BLaER1 treated with 17β-estradiol and CSF1 and Interleukin-3, amounts not matched to agents 10 nM and 100 nM (cell line): ENCODE results near the gene PLK5.

Experiments
- H3K27ac ChIP-seq, 11 experiments: shearing (Covaris generic); formaldehyde crosslinking; 2 replicates each; pipeline ENCODE4 v1.8.1; 2022
- H3K27me3 ChIP-seq, 11 experiments: shearing (Covaris generic); formaldehyde crosslinking; 2 replicates each; pipeline ENCODE4 v1.8.1; 2022
- H3K36me3 ChIP-seq, 11 experiments: shearing (Covaris generic); formaldehyde crosslinking; 2 replicates each; pipeline ENCODE4 v1.8.1; 2022
- H3K4me1 ChIP-seq, 10 experiments: shearing (Covaris generic); formaldehyde crosslinking; 2 replicates each; pipeline ENCODE4 v1.8.1; 2022
- H3K4me2 ChIP-seq, 11 experiments: shearing (Covaris generic); formaldehyde crosslinking; 2 replicates each; pipeline ENCODE4 v1.8.1; 2022
- H3K4me3 ChIP-seq, 10 experiments: shearing (Covaris generic); formaldehyde crosslinking; 2 replicates each; pipeline ENCODE4 v1.8.1; 2022
- H3K9ac ChIP-seq, 11 experiments: shearing (Covaris generic); formaldehyde crosslinking; 2 replicates each; pipeline ENCODE4 v1.8.1; 2022
- H3K9me3 ChIP-seq, 11 experiments: shearing (Covaris generic); formaldehyde crosslinking; replicated peaks in 1 of 11; 2 replicates each; pipeline ENCODE4 v1.8.1; 2022
- H4K20me1 ChIP-seq, 11 experiments: shearing (Covaris generic); formaldehyde crosslinking; 2 replicates each; pipeline ENCODE4 v1.8.1; 2022
- Cebpa-rat ChIP-seq, 11 experiments: shearing (Covaris generic); IDR thresholded peaks; 2 replicates each; pipeline ENCODE4 v1.8.1; 2022

Gene PLK5

DNA sequence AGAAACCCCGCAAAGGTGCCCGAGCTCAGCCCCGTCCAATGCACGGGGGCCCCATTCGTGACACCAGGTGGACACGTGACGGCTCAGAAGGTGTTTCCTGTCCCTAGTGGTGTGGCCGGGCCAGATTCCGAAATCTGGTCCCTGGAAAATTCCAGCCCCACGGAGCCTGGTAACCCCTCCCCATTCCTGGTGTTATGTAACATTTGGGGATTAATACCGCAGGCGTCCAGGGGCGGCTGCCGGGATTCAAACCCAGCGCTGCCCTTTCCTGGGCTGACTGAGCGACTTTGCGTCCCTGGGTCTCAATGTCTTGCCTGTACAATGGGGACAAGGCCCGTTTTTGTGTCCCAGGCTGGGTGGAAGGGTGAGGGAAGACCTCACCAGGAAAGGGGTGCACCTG lies 1.0 kb upstream of the PLK5 start:
- no peak overlapping the region; a peak in 1 of 22 replicates for H3K4me2 ChIP-seq
- TF ChIP-seq Cebpa-rat (IDR thresholded peaks at IDR 0.05) = no peak
- peaks cover 8 to 28% (median 21%) of the 10 kb centered on the region in 10 experiments for H3K4me1 ChIP-seq
- peaks cover 20 to 36% (median 30%) of the 10 kb centered on the region in 11 experiments; a peak in 20 of 22 replicates for H3K27me3 ChIP-seq
- 0 out of 22 replicates have a peak, but pooled peaks cover 0 to 4% (median 0%) of the 10 kb centered on the region in 11 experiments for H3K9me3 ChIP-seq
- H4K20me1 ChIP-seq = peaks cover 0 to 22% (median 0%) of the 10 kb centered on the region in 11 experiments; a peak in 2 of 22 replicates
- no peaks in the 10 kb centered on the region for H3K36me3 ChIP-seq
- H3K4me3 ChIP-seq = no peak overlapping the region
- H3K27ac ChIP-seq = no peak overlapping the region
- no peak overlapping the region for H3K9ac ChIP-seq

DNA sequence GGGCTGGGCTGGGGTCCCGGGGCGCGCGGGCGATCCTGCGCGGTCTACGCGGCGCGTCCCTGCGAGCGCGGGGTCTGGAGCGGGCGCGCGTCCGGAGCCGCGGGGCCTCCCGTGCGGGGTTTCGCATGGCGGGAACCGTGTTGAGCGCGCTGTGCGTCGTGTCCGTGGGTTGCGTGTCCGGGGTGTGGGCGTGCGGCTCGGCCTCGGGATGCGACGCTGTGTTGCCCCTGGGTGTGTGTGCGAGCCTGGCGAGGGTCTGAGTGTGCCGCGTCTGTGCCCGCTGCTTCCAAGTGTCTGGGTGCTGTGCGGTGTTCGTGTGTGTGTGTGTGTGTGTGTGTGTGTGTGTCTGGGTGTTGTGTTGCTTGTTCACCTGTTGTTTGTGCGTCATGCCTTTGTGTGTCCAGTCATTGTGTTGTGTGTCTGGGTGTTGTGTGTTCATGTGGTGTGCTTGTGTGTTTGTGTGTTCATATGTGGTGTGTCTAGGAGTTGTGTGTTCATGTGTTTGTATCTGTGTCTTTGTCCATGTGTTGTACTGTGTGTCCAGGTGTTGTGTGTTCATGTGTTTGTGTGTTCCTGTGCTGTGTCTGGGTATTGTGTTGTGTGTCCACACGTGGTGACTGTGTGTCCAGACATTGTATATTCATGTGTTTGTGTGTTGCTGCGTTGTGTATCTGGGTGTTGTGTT lies 552 bp downstream of the PLK5 start:
- H3K9me3 ChIP-seq = 0 out of 22 replicates have a peak, but pooled peaks cover 0 to 4% (median 0%) of the 10 kb centered on the region in 11 experiments
- no peak overlapping the region for H3K4me3 ChIP-seq
- H3K36me3 ChIP-seq = no peaks in the 10 kb centered on the region
- H3K4me2 ChIP-seq = no peak overlapping the region
- H4K20me1 ChIP-seq = peaks cover 0 to 30% (median 0%) of the 10 kb centered on the region in 11 experiments; a peak in 2 of 22 replicates
- H3K9ac ChIP-seq = no peak overlapping the region
- peaks cover 20 to 36% (median 30%) of the 10 kb centered on the region in 11 experiments; a peak in 20 of 22 replicates for H3K27me3 ChIP-seq
- H3K27ac ChIP-seq = no peak overlapping the region
- peaks cover 8 to 28% (median 21%) of the 10 kb centered on the region in 10 experiments for H3K4me1 ChIP-seq
- no peak for TF ChIP-seq Cebpa-rat (IDR thresholded peaks at IDR 0.05)

DNA sequence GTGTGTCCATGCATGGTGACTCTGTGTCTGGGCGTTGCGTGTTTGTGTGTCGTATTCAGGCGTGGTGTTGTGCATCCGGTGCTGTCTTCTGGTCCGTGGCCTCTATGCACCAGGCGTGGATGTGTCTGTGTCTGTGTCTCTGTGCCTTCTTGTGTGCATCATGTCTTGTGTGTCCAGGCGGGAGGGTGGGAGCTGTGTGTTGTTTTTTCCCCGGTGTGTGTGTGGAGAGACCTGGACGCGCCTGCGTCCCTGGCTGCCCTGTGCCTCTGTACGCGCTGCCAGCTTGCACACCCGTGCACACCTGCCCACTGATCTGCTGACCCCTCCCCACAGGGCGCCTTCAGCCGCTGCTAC lies 1.1 kb downstream of the PLK5 start:
- Histone ChIP-seq H3K9ac (no peak overlapping the region), H3K27me3 (peaks cover 20 to 36% (median 30%) of the 10 kb centered on the region in 11 experiments; a peak in 20 of 22 replicates), H3K36me3 (no peaks in the 10 kb centered on the region), H3K27ac (no peak overlapping the region), H3K4me3 (no peak overlapping the region), H3K4me2 (no peak overlapping the region), H4K20me1 (peaks cover 0 to 32% (median 0%) of the 10 kb centered on the region in 11 experiments; a peak in 2 of 22 replicates), H3K9me3 (0 out of 22 replicates have a peak, but pooled peaks cover 0 to 4% (median 0%) of the 10 kb centered on the region in 11 experiments), H3K4me1 (peaks cover 7 to 26% (median 20%) of the 10 kb centered on the region in 10 experiments)
- no peak for TF ChIP-seq Cebpa-rat (IDR thresholded peaks at IDR 0.05)

DNA sequence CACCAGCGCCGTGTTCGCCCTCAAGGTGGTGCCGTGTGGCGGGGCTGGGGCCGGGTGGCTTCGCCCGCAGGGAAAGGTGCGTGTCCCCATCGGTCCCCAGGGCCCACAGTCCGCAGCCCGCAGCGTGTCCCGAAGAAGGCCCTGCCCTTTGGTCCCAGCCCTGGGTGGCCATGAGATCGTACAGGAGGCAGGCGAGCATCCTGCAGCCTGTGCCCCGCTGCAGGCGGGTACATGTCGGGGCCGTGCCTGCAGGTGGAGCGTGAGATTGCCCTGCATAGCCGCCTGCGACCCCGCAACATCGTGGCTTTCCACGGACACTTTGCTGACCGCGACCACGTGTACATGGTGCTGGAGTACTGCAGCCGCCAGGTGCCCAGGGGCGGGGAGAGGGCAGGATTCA lies 1.5 kb downstream of the PLK5 start:
- Histone ChIP-seq H3K27ac (no peak overlapping the region), H3K4me3 (no peak overlapping the region), H3K9me3 (0 out of 22 replicates have a peak, but pooled peaks cover 0 to 4% (median 0%) of the 10 kb centered on the region in 11 experiments), H4K20me1 (peaks cover 0 to 32% (median 0%) of the 10 kb centered on the region in 11 experiments; a peak in 2 of 22 replicates), H3K4me1 (peaks cover 3 to 22% (median 16%) of the 10 kb centered on the region in 10 experiments), H3K27me3 (peaks cover 20 to 36% (median 30%) of the 10 kb centered on the region in 11 experiments; a peak in 20 of 22 replicates), H3K9ac (no peak overlapping the region), H3K36me3 (no peaks in the 10 kb centered on the region), H3K4me2 (no peak overlapping the region)
- TF ChIP-seq Cebpa-rat (IDR thresholded peaks at IDR 0.05) = no peak

DNA sequence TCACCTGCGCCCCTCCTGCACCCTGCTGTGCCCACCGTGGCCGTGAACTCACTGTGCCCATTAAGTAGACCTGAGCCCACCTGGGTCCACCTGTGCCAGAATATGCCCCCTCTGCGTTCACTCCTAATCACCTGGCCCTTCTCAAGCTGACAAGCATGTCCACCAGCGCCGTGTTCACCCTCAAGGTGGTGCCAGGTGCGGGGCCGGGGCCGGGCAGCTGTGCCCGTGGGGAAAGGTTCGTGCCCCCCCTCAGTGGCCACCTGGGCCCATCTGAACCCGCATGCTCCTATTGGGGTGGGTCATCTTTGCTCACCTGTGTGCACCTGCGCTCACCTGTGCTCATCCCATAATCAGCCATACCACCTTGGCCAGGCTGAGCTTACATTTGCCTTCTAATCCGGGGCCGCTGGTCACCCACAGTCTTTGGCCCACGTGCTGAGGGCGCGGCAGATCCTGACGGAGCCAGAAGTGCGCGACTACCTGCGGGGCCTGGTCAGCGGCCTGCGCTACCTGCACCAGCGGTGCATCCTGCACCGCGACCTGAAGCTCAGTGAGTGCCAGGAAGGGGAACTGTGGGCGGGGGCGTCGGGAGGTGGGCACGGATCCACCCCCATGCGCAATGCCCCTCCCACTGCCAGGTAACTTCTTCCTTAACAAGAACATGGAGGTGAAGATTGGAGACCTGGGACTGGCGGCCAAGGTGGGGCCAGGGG lies 2.3 kb downstream of the PLK5 start:
- peaks cover 20 to 36% (median 30%) of the 10 kb centered on the region in 11 experiments; a peak in 20 of 22 replicates for H3K27me3 ChIP-seq
- H3K27ac ChIP-seq = no peak overlapping the region
- 0 out of 22 replicates have a peak, but pooled peaks cover 0 to 4% (median 0%) of the 10 kb centered on the region in 11 experiments for H3K9me3 ChIP-seq
- no peak overlapping the region for H3K4me3 ChIP-seq
- peaks cover 0 to 32% (median 0%) of the 10 kb centered on the region in 11 experiments; a peak in 2 of 22 replicates for H4K20me1 ChIP-seq
- H3K9ac ChIP-seq = no peak overlapping the region
- no peak overlapping the region for H3K4me2 ChIP-seq
- peaks cover 0 to 14% (median 9%) of the 10 kb centered on the region in 10 experiments; a peak in 15 of 20 replicates for H3K4me1 ChIP-seq
- TF ChIP-seq Cebpa-rat (IDR thresholded peaks at IDR 0.05) = no peak
- no peaks in the 10 kb centered on the region for H3K36me3 ChIP-seq

DNA sequence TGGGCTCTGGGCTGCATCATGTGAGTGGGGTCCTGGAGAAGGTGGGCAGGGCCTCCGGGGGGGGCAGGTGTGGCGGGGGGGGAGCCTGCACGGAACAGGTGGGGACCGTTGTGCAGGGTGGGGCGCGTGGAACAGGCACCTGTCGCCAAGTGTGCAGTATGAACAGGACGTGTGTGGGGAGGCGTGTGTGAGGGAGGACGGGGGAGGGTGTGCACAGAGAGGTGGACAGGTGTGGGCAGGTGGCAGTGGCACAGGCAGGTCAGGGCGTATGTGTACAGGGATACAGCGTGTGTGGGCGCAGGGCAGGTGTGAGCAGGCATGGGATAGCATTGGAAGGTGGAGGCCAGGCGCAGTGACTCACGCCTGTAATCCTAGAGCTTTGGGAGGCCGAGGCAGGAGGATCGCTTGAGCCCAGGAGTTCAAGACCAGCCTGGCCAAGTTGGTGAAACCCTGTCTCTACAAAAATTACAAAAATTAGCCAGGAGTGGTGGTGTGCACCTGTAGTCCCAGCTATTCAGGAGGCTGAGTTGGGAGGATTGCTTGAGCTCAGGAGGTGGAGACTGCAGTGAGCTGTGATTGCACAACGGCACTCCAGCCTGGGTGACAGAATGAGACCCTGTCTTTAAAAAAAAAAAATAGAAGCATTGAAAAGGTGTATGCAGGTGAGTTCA lies 3.2 kb downstream of the PLK5 start:
- H3K27ac ChIP-seq = no peak overlapping the region
- no peak overlapping the region for H3K4me3 ChIP-seq
- no peak overlapping the region for H3K4me2 ChIP-seq
- H3K27me3 ChIP-seq = peaks cover 16 to 36% (median 30%) of the 10 kb centered on the region in 11 experiments; a peak in 20 of 22 replicates
- no peaks in the 10 kb centered on the region for H3K36me3 ChIP-seq
- no peak overlapping the region for H3K9ac ChIP-seq
- H3K9me3 ChIP-seq = 0 out of 22 replicates have a peak, but pooled peaks cover 0 to 4% (median 0%) of the 10 kb centered on the region in 11 experiments
- H3K4me1 ChIP-seq = peaks cover 0 to 5% (median under 1%) of the 10 kb centered on the region in 10 experiments; a peak in 12 of 20 replicates
- peak in 1 of 11 experiments; percentile 40; a peak in 2 of 22 replicates for TF ChIP-seq Cebpa-rat (IDR thresholded peaks at IDR 0.05)
- peaks cover 0 to 32% (median 0%) of the 10 kb centered on the region in 11 experiments; a peak in 2 of 22 replicates for H4K20me1 ChIP-seq

DNA sequence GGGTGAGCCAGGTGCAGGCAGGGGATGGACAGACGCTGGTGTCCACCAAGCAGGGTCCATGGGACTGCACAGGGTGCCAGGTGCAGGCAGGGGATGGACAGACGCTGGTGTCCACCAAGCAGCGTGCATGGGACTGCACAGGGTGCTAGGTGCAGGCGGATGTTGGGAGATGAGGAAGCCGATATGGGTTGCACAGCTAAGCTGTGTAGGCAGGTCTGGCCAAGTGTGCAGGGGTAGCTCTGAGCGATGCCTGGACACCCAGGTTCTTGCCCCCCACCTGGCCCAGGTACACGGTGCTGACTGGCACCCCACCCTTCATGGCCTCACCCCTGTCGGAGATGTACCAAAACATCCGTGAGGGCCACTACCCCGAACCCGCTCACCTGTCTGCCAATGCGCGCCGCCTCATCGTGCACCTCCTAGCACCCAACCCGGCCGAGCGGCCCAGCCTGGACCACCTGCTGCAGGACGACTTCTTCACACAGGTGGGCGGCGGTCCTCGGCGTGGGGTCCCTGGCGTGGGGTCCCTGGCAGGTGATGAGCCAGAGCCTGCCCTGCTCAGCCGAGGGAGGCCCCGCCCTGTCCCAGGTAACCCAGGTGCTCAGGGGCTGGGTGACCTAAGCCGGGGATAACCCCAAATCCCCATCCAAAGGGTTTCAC lies 3.9 kb downstream of the PLK5 start:
- Histone ChIP-seq H3K27me3 (peaks cover 12 to 34% (median 28%) of the 10 kb centered on the region in 11 experiments; a peak in 19 of 22 replicates), H3K4me3 (no peak overlapping the region), H3K4me1 (peaks cover 0 to 5% (median under 1%) of the 10 kb centered on the region in 10 experiments; a peak in 7 of 20 replicates), H3K9me3 (0 out of 22 replicates have a peak, but pooled peaks cover 0 to 4% (median 0%) of the 10 kb centered on the region in 11 experiments), H3K4me2 (no peak overlapping the region), H3K36me3 (no peaks in the 10 kb centered on the region), H3K27ac (no peak overlapping the region), H3K9ac (no peak overlapping the region), H4K20me1 (peaks cover 0 to 32% (median 0%) of the 10 kb centered on the region in 11 experiments; a peak in 2 of 22 replicates)
- no peak for TF ChIP-seq Cebpa-rat (IDR thresholded peaks at IDR 0.05)
